ENCODE measurements around the gene SLIT3.

SLIT3 gene

GRCh38 chr5:168946363-168946762 lies 354.6 kb downstream of the SLIT3 start:
- no peak for DNase-seq

- no peak for DNase-seq
Observed at GRCh38 chr5:168944004-168944403, 356.9 kb downstream of the SLIT3 start.

- no peak for DNase-seq
Observed at GRCh38 chr5:168943091-168943884, 357.7 kb downstream of the SLIT3 start.

- no peak for DNase-seq
Observed at GRCh38 chr5:168941901-168942300, 359.0 kb downstream of the SLIT3 start.

GRCh38 chr5:168940712-168941111 lies 360.2 kb downstream of the SLIT3 start:
- no peak for DNase-seq

- DNase-seq = no peak
Observed at GRCh38 chr5:168939887-168940544, 360.9 kb downstream of the SLIT3 start.

- DNase-seq = no peak
Observed at GRCh38 chr5:168939156-168939800, 361.7 kb downstream of the SLIT3 start.

- DNase-seq = no peak
Observed at GRCh38 chr5:168936511-168936910, 364.4 kb downstream of the SLIT3 start.

- no peak for DNase-seq
Observed at GRCh38 chr5:168935183-168935582, 365.8 kb downstream of the SLIT3 start.

GRCh38 chr5:168934169-168934568 lies 366.8 kb downstream of the SLIT3 start:
- no peak for DNase-seq

GRCh38 chr5:168932400-168933189 lies 368.3 kb downstream of the SLIT3 start:
- no peak for DNase-seq

- DNase-seq = no peak
Observed at GRCh38 chr5:168931638-168932345, 369.1 kb downstream of the SLIT3 start.

- no peak for DNase-seq
Observed at GRCh38 chr5:168929656-168930055, 371.3 kb downstream of the SLIT3 start.

- DNase-seq = no peak
Observed at GRCh38 chr5:168925160-168925559, 375.8 kb downstream of the SLIT3 start.

GRCh38 chr5:168921147-168921866 lies 379.6 kb downstream of the SLIT3 start:
- DNase-seq = no peak

GRCh38 chr5:168920019-168920810 lies 380.7 kb downstream of the SLIT3 start:
- DNase-seq = no peak

- DNase-seq = no peak
Observed at GRCh38 chr5:168917947-168918600, 382.9 kb downstream of the SLIT3 start.

GRCh38 chr5:168916852-168917251 lies 384.1 kb downstream of the SLIT3 start:
- no peak for DNase-seq

GRCh38 chr5:168916266-168916665 lies 384.7 kb downstream of the SLIT3 start:
- no peak for DNase-seq

GRCh38 chr5:168914491-168914890 lies 386.4 kb downstream of the SLIT3 start:
- DNase-seq = no peak

Measured in activated CD8-positive, alpha-beta memory T cell treated with anti-CD3 and anti-CD28 coated beads, Interleukin-2, amount 50 U/mL, for 4 hours (primary cell).